GM10266 (cell line): Measurements from ENCODE around the gene TMEM54.
A peak's percentile ranks its signal among the peaks of the same experiment; 100 is the strongest.

Experiments
- DNase-seq: peaks from one replicate; pipeline ENCODE4 v3.0.0; 2012; ENCODE audit errors: extremely low spot score
- TF ChIP-seq, protein P1 (sequence below): IDR thresholded peaks from 2 replicates; pipeline ENCODE4 v1.5.1; 2012; ENCODE audit warnings: mild to moderate bottlenecking, low read depth; ENCODE audit not compliant: control insufficient read depth, insufficient read depth; ENCODE audit errors: missing control alignments

Gene TMEM54

DNA sequence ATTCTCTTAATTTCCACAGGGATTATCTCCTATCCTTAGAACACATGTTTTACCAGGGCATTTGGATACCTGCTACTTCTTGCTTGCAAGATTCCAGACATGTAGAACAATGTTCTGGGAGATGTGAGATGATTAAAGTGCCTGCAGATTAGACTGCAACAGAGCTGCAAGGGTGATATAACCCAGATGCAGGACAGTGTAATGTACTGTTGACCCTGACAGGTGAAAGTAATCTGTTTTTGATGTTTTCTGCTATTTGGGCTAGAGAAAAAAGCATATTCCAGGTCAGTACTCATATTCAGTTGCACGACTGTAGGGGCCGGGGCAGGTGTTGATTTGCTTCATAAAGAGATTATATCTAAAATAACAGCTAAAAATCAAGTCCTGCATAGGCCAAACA, 27.1 kb upstream of the TMEM54 start:
- no peak for DNase-seq

DNA sequence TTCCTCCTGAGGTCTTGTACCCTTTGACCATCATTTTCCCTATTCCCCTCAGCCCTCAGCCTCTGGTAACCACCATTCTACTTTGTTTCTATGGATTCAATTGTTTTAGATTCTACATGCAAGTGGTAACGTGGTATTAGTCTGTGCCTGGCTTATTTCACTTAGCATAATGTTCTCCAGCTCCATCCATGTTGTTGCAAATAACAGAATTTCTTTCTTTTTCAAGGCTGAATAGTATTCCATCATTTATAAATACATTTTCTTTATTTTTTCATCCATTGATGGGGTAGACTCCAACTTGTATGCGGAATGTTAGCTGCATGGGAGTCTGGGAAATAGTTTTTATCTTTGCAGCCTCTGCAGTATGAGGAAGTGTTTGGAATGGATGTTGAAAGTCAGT, 26.3 kb upstream of the TMEM54 start:
- DNase-seq = no peak
- TF ChIP-seq, protein P1, sequence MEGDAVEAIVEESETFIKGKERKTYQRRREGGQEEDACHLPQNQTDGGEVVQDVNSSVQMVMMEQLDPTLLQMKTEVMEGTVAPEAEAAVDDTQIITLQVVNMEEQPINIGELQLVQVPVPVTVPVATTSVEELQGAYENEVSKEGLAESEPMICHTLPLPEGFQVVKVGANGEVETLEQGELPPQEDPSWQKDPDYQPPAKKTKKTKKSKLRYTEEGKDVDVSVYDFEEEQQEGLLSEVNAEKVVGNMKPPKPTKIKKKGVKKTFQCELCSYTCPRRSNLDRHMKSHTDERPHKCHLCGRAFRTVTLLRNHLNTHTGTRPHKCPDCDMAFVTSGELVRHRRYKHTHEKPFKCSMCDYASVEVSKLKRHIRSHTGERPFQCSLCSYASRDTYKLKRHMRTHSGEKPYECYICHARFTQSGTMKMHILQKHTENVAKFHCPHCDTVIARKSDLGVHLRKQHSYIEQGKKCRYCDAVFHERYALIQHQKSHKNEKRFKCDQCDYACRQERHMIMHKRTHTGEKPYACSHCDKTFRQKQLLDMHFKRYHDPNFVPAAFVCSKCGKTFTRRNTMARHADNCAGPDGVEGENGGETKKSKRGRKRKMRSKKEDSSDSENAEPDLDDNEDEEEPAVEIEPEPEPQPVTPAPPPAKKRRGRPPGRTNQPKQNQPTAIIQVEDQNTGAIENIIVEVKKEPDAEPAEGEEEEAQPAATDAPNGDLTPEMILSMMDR = no peak

More for the DNA sequence above, 27.1 kb upstream of the TMEM54 start:
- TF ChIP-seq, protein P1 = no peak

DNA sequence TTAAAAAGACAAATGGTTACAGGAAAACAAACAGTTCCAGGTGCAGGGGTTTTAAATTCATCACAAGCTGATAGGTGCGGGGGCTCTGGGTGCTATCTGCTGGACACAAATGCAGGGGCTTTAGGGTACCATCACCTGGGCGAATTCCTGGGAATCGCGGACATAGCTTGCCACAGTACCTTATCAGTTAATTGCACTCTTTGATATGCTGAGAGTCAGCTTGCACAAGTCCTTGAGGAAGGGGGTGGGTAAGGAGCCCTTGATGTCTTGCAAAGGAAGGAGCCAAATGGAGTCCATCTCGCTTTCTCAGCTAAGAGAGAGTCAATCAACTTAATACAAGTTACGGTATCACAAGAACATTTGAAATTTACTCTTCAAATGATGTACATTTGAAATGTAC, 25.4 kb upstream of the TMEM54 start:
- no peak for DNase-seq

DNA sequence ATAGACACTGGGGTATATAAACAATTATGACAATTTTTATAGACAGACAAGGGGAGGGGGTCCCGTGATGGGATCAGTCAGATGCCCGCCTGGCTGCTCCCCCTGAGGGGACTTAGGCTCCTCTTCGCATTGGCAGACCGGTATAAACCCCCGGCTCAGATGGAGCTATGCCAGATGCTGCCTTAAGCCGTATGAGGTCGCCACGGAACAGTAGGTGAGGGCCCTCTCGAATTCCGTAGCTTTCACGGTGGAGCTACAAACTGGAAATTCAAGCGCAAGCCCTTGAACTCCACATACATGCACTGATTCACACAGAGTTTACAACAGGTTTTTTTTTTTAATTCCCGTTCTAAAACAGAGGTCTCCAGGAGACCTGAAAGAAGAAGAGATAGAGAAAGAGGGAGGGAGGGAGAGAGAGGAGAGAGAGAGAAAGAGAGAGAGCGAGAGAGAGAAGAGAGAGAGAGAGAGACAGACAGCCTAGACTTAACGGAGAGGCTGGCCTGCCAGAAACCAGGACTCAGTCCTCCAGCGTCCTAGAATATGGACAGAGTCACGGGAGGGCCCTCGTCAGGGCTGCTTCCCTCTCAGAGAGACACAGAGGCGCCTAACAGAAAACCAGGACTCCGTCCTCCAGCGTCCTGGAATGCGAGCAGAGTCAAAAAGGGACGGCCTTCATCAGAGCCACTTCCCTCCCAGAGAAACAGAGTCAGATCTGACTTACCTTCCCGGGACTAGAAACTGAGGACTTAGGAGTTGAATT, 24.4 kb upstream of the TMEM54 start:
- no peak for DNase-seq
- TF ChIP-seq, protein P1 = no peak

More for the DNA sequence above, 25.4 kb upstream of the TMEM54 start:
- TF ChIP-seq, protein P1 = no peak

DNA sequence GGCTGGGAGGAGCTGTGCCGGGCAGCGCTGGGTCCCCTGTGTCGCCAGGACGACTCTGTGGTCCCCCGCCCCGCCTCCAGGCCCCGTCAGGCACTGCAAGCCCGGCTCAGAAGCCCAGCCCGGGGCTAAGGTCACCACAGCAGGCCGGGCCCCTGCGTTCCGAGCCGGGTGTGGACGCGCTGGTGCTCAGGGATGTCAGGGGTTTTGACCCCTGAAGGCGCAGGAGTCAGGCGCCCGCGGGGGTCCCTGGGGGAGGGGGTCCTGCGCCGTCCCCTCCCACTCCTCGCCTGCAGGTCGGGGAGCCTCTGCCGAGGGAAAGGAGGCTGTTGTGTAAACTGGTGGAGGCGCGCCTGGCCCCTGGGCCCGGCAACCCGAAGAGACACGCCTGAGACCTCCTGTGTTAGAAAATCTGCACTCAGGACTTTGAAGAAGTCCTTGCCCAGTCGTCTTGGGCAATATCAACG, 23.7 kb upstream of the TMEM54 start:
- TF ChIP-seq, protein P1 = peak; percentile 4
- no peak for DNase-seq

DNA sequence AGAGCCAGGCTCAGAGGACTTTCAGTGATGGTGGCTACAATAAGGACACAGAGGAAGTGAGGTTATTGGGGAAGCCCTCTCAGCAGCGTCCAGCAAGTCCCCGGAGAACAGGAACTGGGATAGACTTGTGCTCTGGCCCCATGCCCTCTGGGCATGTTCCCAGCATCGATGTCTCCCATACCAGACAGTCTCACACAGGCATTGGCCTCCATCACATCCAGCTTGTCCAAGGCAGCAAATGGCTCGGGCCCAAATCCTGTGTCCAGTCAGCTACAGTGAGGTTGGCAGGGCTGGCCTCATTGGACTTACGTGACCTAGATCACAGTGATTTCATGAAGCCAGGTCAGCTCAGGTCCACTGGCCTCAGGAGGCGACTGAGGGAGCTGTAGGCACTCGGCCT, 19.6 kb upstream of the TMEM54 start:
- TF ChIP-seq, protein P1 = no peak
- DNase-seq = no peak
